ENCODE measurements around the gene CARD11. TPM values are rescaled to one million over a fixed set of nuclear protein-coding genes. Genes with fewer than 3 reads are reported as not detected.

The CARD11 gene
- total RNA-seq, 1 donor from 2014 or later: 1.7 TPM

- H3K27ac Mint-ChIP-seq (ENCODE audit: unreplicated experiment): no peak overlapping the region
- H3K27me3 Mint-ChIP-seq (ENCODE audit: low read depth): no peaks in the 10 kb centered on the region
- no peak for DNase-seq (ENCODE audit: low spot score)
Observed at GRCh38 chr7:2997014-2997413, 46.7 kb downstream of the CARD11 start.

GRCh38 chr7:2996141-2996540, 47.5 kb downstream of the CARD11 start:
- TF ChIP-seq CTCF (IDR thresholded peaks at IDR 0.05): no peak
- no peaks in the 10 kb centered on the region for H3K4me1 Mint-ChIP-seq (ENCODE audit: low read depth)
- DNase-seq (ENCODE audit: low spot score): no peak
- no peak overlapping the region for H3K27ac Mint-ChIP-seq (ENCODE audit: unreplicated experiment)
- no peak overlapping the region for H3K4me3 Mint-ChIP-seq (ENCODE audit: unreplicated experiment)
- H3K36me3 Mint-ChIP-seq (ENCODE audit: low read depth): peaks cover 5% of the 10 kb centered on the region
- H3K9me3 Mint-ChIP-seq (ENCODE audit: low read depth): peaks cover 19% of the 10 kb centered on the region
- H3K27me3 Mint-ChIP-seq (ENCODE audit: low read depth): no peaks in the 10 kb centered on the region

More at GRCh38 chr7:2997014-2997413, 46.7 kb downstream of the CARD11 start:
- Mint-ChIP-seq H3K36me3 (ENCODE audit: low read depth) (peaks cover 5% of the 10 kb centered on the region), H3K4me1 (ENCODE audit: low read depth) (no peaks in the 10 kb centered on the region), H3K9me3 (ENCODE audit: low read depth) (peaks cover 13% of the 10 kb centered on the region), H3K4me3 (ENCODE audit: unreplicated experiment) (no peak overlapping the region)
- TF ChIP-seq CTCF (IDR thresholded peaks at IDR 0.05): no peak

GRCh38 chr7:2993868-2994267, 49.8 kb downstream of the CARD11 start:
- H3K4me3 Mint-ChIP-seq (ENCODE audit: unreplicated experiment): no peak overlapping the region
- H3K9me3 Mint-ChIP-seq (ENCODE audit: low read depth): peaks cover 26% of the 10 kb centered on the region
- peaks cover 10% of the 10 kb centered on the region for H3K36me3 Mint-ChIP-seq (ENCODE audit: low read depth)
- no peaks in the 10 kb centered on the region for H3K4me1 Mint-ChIP-seq (ENCODE audit: low read depth)
- no peak overlapping the region for H3K27ac Mint-ChIP-seq (ENCODE audit: unreplicated experiment)
- TF ChIP-seq CTCF (IDR thresholded peaks at IDR 0.05): no peak
- DNase-seq (ENCODE audit: low spot score): no peak
- no peaks in the 10 kb centered on the region for H3K27me3 Mint-ChIP-seq (ENCODE audit: low read depth)

GRCh38 chr7:2993396-2993795, 50.3 kb downstream of the CARD11 start:
- H3K36me3 Mint-ChIP-seq (ENCODE audit: low read depth): peaks cover 12% of the 10 kb centered on the region
- TF ChIP-seq CTCF (IDR thresholded peaks at IDR 0.05): no peak
- H3K27me3 Mint-ChIP-seq (ENCODE audit: low read depth): no peaks in the 10 kb centered on the region
- peaks cover 29% of the 10 kb centered on the region for H3K9me3 Mint-ChIP-seq (ENCODE audit: low read depth)
- DNase-seq (ENCODE audit: low spot score): no peak
- no peak overlapping the region for H3K27ac Mint-ChIP-seq (ENCODE audit: unreplicated experiment)
- H3K4me1 Mint-ChIP-seq (ENCODE audit: low read depth): no peaks in the 10 kb centered on the region
- no peak overlapping the region for H3K4me3 Mint-ChIP-seq (ENCODE audit: unreplicated experiment)

GRCh38 chr7:2990949-2991470, 52.7 kb downstream of the CARD11 start:
- Mint-ChIP-seq H3K9me3 (ENCODE audit: low read depth) (peaks cover 32% of the 10 kb centered on the region), H3K4me3 (ENCODE audit: unreplicated experiment) (no peak overlapping the region), H3K27ac (ENCODE audit: unreplicated experiment) (no peak overlapping the region), H3K36me3 (ENCODE audit: low read depth) (peaks cover 10% of the 10 kb centered on the region), H3K4me1 (ENCODE audit: low read depth) (no peaks in the 10 kb centered on the region), H3K27me3 (ENCODE audit: low read depth) (peaks cover 7% of the 10 kb centered on the region)
- no peak for DNase-seq (ENCODE audit: low spot score)
- no peak for TF ChIP-seq CTCF (IDR thresholded peaks at IDR 0.05)

Data from chondrocyte (in vitro differentiated cells).